Stimulated activated CD4-positive, alpha-beta T cell treated with anti-CD3 and anti-CD28 coated beads, Interleukin-2, amount 100 ng/mL, for 48 hours (primary cell): Measurements from ENCODE around the gene DACH1.

Experiments used
- DNase-seq, 2 donors: peaks; one replicate each; pipeline ENCODE4 v3.0.0-alpha.2; 2020

The DACH1 gene

DNA sequence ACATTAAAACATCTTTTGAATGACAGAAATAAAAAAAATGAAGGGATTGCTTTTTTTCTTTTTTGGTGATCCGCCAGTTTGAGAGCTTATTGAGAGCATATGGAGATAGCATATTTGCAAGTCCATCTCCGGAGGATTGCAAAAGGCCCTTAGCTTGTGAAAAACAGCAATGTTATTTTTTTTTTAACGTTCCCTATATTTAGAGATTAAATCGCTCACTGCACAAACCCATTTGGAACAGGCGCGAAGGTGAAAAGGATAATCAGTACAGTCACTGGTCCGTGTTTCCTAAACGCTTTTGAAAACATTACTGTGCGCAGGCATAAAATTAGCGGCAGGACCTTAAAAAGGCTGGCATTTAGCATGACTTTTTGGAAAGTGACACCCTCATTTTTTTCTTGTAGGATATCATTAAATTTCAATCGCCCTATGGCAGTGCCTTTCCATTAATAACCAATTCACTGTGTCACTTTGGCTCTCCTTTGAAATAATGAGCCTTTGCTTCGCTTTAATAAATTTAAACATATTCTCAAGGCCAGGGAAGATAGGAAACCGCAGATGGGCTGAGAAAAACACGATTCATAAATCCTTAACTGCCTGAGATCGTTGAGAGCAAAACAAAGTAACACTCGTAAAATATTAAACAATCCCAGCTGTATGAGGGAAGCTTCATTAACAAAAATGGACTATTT is 342.2 kb downstream of the DACH1 start:
- no peak for DNase-seq

DNA sequence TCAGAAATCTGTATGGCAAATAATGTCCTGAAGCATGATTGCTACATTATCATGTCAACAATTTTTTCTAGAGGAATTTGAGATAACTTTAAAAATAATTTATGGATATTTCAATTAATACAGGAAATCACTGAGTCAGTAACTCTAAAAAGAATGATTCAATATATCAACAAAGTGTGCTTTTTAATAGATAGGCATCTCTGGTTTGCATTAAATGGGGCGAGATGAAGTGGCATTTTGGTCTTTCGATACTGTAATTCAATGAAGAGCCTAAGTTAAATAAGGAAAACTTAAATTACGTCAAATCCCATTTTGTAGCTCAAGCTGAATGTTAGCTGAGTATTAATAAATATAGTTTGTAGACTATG is 342.8 kb downstream of the DACH1 start:
- no peak for DNase-seq

DNA sequence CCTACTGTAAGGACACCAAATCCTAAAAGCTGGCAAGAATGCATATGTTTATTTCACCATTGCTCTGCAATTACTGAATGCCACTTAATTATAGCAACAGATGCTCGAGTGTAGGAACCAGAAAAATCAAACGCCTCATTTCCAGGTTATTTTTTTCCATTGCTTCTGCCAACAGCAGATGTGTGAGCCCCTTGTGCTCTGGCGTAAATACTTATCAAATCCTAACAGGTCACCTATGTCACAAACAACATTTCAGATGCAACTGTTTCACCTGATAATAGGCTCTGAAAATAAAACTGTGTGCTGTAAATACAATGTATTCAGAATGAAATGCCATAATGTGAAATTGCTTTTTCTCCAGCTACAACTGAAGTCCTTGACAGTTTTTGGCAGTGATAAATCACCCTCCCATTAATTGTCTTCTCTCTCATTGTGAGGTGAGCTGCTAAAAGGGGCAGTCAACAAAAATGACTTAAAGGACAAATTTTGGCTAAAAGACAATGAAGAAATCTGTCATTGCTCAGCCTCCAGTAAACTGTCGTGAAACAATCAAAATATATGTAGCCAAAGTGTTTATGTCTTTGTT is 344.0 kb downstream of the DACH1 start:
- DNase-seq, result no peak

DNA sequence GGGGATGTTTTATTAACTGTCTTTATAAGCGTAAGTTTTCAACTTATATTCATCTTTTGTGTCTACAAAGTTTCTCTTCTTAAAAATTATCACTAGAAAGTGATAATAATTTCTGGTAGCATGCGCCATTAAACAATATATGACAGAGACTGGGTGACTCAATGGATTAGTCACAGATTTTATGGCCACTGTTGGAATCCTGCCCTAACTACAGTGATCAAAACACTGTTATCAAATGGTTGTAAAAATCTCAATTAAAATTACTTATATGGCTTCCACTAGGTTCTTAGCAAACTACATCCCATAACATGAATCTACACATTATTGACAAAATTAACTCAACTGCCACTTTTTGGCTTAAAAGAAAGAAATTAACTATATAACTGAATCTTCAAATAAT is 350.0 kb downstream of the DACH1 start:
- DNase-seq, result no peak

DNA sequence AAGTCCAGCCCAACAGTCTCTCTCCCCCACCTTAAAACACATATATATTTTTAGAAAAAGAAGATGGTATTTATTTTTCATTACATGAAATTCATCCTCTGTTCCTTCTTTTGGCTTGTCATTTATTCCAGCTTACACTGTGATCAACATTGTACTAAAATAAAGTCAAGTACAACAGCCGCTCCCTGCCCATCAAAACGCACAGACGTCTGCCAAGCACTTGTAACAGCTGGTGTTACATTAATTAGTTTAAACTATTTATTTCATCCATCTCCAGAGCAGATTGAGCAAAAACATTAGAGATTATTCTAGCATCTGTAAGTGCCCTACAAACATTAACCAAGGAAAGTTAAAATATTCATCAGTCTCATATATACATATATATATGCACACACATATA is 350.5 kb downstream of the DACH1 start:
- DNase-seq, result no peak

DNA sequence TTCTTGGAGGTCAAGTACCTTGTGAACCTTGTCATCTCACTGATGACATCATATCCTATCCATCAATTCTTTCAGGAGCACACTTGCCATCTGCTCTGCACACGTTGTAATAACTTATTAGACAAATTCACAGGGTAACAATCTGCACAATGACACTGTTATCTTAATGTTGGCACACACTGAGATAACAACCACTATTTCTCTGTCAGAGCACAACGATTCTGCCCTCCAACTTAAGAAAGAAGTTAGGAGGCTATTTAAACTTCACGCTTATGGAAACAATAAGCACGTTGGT is 351.3 kb downstream of the DACH1 start:
- DNase-seq, result no peak

DNA sequence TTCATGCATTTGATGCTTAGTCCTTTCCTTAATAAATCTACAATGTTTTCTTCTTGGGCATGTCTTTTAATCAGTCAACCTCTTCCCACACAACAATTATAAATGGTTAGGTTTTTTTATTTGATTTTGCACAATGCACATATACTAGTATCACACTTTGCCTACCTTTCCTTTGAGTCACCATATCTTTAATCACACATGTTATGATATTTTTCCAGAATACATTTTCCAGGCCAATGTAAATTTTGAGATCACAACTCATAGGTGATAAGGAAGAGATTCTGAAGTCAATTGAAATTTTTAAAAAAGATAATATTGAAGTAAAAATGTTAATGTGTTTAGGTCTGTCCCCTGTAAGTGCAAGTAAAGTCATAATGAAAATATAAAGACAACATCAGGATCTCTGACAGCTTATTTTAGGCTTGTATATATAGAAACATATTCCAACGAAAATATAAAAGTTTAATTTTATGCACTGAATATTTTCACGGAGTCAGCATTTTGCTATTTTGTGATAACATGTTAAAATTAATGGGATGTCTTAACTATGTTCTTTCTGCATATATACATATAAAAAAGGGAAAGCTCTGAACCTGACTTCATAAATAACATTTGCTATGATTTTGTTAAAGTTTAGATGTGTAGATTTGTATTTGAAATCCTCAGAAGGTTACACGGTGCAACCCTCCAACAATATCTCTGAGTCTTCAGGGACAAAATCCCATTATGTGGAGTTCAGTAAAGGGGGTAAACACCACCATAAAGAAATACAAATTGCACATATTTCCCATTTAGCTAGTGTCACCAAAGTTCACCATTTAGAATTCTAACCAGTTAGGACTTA is 351.9 kb downstream of the DACH1 start:
- no peak for DNase-seq

DNA sequence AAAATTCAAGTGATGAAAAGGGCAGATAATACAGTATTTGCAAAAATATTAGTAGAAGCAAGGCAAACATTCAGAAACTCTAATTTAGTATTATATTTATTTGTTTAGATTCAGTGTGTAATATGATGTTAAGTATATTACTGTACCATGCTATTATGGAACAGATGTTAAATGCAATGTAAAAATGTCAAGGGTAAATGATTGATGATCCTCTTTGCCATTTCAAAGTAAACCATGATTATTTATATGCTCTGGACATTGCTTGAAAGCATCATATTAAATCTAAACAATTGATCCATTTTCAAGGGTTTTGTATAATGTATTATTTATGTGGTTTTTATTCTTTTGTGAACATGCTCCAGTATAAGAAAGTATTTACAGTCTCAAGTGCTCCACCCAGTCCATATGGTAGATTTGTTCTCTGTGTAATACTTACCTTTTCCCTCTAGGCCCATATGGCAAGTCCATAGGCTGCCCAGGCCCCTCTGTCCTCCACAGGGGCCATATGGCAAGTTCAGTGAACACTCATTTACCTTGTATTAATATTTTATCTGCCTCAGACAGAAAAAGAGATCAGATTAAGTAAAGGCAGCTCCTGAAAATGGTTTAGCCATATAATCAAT is 353.5 kb downstream of the DACH1 start:
- DNase-seq, result no peak

DNA sequence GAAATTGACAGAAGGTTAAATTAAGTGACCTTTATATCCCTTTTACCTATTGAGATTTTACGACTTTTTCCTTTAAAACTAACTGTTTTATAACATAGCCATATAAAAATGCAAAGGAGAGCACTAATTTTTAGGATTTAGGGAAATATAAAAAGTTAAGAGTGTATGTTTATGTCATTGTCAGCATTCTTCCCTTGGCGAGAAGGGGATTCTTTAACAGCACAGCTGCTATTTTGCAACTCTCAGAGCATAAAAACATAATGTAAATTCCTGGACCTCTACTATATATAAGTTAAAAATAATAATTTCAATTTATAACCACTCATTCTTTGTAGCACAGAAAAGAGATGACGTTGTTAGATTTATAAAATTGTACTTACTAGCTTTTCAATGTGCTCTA is 363.2 kb downstream of the DACH1 start:
- DNase-seq, result no peak

DNA sequence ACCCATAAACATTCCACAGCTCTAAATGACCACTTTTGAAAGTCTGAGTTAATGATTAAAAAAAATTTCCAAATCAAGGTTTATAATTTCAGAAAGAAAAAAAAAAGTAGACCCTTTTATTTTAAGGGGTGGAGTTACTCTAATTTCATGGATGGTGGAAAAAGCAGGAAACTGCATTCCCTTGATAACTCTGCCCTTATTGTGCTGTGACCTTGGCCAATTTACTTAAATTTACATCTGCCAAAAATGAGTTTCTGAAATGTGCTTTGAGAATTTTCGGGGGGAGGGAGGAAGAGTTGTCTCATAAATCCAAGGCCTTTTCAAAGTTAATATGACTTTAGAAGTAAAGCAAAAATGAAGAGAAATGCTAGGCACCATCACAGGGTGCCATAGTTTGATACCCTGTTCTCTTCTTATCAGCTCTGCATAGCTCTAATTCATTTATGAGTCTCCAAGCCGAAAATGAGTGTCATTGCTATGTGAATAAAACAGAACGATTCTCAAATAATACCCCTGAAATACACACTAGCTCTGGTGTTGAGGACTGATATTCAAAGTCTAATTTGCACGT is 367.0 kb downstream of the DACH1 start:
- no peak for DNase-seq

DNA sequence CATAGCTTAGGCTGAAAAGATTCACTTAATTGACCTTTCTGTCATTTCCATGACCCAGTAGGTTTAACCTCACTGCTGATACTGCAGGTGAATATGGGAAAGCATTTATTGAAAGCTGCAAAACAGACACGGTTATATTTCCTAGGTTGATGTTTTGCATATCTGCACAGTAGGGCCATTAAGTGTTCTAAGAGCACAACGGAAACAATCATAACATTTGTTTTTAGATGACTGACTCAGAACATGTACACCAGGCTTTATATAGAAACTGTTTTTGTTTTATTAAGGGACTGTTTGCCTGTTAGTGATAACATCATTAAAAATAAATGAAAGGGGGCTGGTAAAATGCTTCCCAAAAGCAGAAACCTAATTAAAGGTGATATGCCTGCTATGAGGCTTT is 367.8 kb downstream of the DACH1 start:
- no peak for DNase-seq

DNA sequence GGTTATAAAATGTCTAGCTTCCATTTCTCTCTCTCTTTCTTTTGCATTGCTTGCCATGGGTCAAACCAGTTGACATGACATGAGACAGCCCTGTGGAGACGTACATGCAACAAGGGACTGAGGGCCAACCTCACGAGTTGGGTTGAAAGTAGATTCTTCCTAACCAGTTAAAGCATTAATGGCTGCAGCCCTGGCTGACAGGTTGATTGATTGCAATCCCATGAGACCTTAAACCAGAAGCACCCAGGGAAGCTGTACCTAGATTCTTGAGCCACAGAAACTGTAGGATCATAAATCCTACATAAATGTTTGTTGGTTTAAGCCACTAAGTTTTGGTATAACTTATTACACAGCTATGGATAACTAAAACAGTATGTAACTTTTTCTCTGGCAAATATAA is 373.8 kb downstream of the DACH1 start:
- no peak for DNase-seq

DNA sequence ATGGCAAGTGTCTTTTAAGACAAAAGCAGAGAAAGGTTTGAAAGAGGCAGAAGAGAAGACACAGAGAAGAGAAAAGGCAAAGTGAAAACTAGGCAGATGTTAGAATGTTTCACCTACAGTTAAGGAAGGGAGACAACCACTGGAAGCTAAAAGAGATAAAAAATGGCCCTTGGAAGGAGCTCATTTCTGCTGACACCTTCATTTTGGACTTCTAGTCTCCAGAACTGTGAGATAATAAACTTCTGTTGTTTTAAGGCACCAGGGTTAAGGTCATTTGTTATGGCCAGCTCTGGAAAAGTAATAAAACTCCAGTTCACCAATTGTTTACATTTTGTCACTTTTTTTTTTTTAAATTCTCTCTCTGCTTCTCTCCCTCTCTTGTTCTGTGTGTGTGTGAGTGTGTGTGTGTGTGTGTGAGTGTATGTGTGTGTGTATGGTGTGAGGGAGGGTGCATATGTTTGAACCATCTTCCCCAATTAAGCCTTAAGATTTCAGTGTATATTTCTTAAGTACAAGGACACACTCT is 374.6 kb downstream of the DACH1 start:
- no peak for DNase-seq

DNA sequence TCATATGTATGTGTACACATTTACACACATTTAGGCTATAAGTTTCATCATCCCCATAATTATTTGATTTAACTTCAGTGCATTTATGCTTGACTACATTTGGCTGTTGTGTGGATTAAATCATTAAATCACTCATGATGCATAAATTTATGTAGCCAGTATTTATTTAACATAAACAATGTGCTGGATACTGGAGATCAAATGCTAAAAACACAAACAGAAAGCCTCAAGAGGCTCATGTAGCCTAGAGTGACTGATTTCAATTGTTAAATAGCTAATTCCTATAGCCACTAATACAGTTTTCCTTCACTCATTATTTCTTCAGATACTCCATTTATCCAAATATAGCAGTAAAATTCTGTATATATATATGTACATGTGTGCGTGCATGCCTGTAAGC is 376.0 kb downstream of the DACH1 start:
- no peak for DNase-seq

DNA sequence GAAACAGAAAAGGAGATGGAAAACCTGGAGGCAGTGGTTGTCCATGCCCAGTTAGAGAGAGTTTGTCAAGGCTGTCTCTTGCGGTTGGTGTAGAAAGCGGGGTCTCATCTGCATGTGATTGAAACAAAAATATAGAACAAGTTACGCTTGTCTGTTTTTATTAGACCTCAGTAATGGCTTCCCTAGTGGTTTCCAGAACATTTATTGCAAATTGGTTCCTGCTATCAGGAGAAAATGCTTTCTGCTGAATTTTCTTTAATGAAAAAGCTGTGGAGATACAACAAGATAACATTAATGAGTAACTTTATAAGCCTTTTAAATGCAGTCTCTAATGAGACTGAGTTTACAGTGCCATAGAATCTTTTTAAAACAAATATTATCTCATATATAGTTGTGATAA is 378.0 kb downstream of the DACH1 start:
- no peak for DNase-seq

DNA sequence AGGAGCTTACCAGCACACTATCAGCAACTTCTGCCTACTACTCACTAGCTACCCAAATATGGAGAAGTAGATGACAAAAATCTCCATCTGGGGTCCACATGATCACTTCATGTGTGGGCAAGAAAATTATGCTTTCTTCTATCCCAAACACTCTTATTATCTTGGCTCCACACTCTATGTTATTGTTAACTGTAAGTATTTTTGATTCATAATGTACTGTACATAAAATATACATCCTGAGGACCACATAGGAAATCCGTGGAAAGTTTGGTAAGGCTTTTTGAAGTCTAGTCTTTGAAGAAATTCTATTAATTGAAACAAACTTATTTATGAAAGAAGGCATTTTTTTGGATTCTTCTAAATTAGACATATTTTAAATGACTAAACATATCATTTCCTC is 378.8 kb downstream of the DACH1 start:
- DNase-seq, result no peak

DNA sequence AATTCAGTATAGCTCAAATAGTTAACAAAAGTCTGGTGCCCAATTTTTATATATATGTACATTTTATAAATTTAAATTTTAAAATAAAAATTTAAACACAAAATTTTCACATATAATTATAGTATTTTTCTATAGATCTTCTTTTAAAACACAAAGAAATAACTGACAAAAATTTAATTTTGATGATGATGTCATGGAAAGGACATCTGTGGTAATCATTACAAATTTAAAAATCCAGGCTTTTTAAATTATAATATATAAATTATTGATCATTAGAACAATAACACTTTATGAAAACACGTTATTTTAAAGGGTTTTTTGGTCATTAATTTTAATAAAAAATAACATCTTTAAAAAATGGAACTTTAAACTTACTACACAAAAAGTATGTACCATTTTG is 381.1 kb downstream of the DACH1 start:
- no peak for DNase-seq

DNA sequence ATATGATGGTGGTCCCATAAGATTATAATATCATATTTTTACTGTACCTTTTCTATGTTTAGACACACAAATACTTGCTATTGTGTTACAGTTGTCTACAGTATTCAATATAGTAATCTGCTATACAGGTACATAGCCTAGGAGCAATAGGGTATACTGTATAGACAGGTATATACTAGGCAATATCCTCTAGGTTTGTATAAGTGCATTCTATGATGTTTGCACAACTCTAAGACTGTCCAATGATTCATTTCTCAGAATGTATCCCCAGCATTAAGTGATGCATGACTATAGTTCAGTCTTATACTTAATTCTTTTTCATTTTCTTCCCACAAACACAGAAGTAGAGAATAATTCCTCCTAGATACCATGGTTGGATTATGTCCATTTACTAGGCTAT is 383.3 kb downstream of the DACH1 start:
- no peak for DNase-seq

DNA sequence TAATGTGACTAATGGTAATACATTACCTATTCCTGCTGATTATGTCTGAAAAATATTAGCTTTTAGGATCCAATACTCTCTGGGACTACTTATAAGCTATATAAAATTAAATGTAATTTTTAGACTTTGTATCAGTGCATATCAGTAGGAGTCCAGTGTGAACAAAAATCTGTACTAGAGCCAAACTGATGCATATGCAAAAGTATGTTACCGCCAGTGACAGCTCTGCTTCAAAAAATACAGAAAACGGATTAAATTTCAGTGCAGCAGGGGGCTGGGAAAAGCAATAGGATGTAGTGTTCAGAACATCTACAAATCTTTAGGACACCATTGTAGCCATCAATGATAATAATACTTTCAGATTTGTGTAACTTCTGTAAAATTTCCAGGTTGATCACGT is 385.5 kb downstream of the DACH1 start:
- DNase-seq, result no peak

DNA sequence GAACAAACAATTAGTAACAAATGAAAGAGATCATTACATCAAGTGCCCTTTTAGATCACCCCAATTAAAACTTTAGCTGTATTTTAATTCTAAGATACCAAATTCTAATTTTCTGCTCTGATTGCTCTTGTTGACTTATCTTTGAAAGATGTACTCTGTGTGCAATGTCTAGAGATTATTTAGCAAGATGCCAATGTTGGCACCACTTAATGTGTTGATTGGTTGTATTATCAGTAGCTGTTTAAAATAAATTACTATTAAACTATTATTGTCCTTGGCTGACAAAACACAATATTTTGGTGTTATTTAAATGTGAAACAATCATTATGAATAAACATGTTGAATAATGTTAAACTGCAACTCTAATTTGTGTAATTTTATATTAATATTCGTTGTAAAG is 386.0 kb downstream of the DACH1 start:
- DNase-seq, result no peak

DNA sequence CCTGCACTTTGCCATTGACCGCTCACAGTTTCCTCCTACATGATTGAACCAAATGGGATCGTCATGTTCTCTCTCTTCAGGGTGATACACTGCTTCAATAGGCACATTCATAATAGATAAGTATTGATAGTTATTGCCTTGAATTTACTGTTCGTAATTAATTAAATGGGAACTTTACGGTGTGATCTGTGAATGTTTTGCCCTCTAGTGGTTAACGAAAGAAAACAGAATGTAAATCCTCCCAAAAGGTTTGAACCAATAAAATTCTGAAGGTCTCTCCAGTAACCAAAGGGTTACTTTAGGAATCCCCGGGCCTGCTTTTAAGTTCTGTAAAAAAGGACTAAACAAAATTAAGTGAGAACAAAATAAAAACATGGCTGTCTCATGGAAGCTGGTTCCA is 389.3 kb downstream of the DACH1 start:
- DNase-seq, result no peak

DNA sequence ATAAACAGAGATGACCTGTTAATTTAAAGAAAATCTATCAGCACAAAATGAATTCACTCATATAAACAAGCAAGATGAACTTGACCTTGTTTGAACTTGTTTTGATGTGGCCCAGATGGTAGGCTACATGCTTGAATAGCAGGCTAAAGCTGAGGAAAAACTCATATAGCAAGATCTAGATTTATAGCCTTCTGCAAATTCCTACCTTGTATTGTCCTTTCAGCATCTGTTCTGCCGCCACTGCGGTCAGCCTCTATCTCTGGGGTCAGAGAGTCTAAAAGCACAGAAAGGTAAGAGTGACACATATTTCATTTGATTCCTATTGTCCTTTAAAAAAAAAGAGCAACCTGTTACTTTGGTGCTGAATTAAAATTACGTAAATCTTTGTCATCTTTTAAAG is 392.1 kb downstream of the DACH1 start:
- no peak for DNase-seq

DNA sequence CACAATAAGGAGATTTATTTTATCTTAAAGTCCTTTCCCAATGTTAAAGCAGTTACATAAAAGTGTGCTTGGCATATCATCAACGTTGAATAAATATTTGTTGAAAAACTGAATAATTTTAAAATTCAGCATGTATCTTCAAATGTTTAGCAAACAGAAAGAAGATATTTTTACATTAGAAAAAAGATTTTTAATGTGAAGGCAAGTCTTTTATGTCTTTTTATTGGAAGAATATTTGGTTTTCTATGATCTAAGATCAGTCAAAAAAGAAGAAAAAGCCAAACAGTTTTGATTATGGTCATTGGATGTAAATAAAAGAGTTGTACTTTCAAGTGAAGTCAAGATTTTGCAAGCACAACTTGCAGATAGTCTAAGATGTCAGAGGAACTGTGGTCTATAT is 397.4 kb downstream of the DACH1 start:
- no peak for DNase-seq

DNA sequence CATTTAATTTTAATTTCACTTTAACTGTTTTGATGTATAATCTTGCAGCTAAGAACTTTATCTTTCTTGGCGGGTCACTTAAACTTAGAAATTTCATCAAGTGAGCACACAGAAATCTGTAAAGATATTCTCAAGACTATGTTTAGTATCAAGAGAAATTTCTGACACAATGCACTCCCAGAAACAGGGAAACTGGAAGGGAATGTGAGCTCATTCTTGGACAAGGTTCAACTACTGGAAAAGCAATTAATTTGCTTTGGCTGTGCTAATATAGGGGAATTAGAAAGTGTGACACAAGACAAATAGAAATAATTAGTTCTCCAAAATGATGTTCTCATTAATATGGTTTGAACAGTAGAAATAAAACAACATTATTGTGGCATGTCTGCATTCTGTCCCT is 402.3 kb downstream of the DACH1 start:
- no peak for DNase-seq
